Activated T-helper 17 cell treated with anti-CD3 and anti-CD28 coated beads, Interleukin-2, amount 50 U/mL, for 72 hours (primary cell): ENCODE results near the gene ARL11. TPM values are rescaled to one million over a fixed set of nuclear protein-coding genes. Genes with fewer than 3 reads are reported as not detected.

Source experiments
- ATAC-seq: fragments of 150-1000 bp; cut with Tn5 transposase; replicated peaks from 2 replicates; pipeline ENCODE4 v1.10.0; 2021; ENCODE audit warnings: mild to moderate bottlenecking, moderate library complexity
- H3K27ac Mint-ChIP-seq: one replicate; pipeline ENCODE4 v1.8.0; 2022; ENCODE audit warnings: mixed read lengths
- H3K27me3 Mint-ChIP-seq: one replicate; pipeline ENCODE4 v1.8.0; 2022; ENCODE audit warnings: mixed read lengths
- H3K36me3 Mint-ChIP-seq: one replicate; pipeline ENCODE4 v1.8.0; 2022; ENCODE audit warnings: low read depth, mild to moderate bottlenecking, mixed read lengths
- H3K4me1 Mint-ChIP-seq: one replicate; pipeline ENCODE4 v1.8.0; 2022; ENCODE audit warnings: mixed read lengths
- H3K4me3 Mint-ChIP-seq: one replicate; pipeline ENCODE4 v1.8.0; 2022; ENCODE audit warnings: mild to moderate bottlenecking, mixed read lengths
- H3K9me3 Mint-ChIP-seq: one replicate; pipeline ENCODE4 v1.8.0; 2022; ENCODE audit warnings: mixed read lengths
- total RNA-seq, 2 donors: library from RNA; stranded (reverse); gene quantifications; one replicate each; pipeline ENCODE4 v1.2.3, GENCODE V29; 2022

ARL11 gene
- total RNA-seq, 2 donors from 2014 or later, result 0.89 to 1.0 TPM

DNA sequence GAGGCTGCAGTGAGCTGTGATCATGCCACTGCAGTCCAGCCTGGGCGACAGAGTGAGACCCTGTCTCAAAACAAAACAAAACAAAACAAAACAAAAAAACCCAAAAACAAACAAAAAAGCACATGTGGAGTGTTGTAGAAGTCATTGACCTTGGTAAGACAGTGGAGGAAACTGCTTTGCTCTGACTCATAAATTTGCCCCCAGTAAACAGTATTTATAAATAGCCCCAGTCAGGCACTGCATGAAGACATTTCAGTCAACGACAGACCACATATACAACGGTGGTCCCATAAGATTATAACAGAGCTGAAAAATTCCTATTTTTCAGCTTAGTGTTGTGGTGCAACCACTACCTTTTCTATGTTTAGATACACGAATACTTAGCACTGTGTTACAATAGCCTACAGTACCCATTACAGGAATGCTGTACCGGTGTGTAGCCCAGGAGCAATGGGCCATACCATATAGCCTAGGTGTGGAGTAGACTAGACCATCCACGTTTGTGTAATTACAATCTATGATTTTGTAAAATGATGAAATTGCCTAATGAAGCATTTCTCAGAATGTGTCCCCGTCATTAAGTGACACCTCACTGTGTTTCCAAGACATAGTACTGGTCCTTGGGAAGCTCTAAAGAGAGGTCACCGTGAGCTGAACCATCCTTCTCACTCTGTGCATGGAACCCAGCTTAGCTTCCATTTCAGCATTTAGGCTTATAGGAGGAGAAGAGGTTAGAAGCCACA lies 1.1 kb downstream of the ARL11 start:
- no peaks in the 10 kb centered on the region for H3K4me1 Mint-ChIP-seq
- no peaks in the 10 kb centered on the region for H3K9me3 Mint-ChIP-seq
- no peaks in the 10 kb centered on the region for H3K27me3 Mint-ChIP-seq
- H3K27ac Mint-ChIP-seq, result no peak overlapping the region
- H3K4me3 Mint-ChIP-seq, result peak overlapping the region; percentile 83
- H3K36me3 Mint-ChIP-seq, result no peaks in the 10 kb centered on the region
- no peak for ATAC-seq

DNA sequence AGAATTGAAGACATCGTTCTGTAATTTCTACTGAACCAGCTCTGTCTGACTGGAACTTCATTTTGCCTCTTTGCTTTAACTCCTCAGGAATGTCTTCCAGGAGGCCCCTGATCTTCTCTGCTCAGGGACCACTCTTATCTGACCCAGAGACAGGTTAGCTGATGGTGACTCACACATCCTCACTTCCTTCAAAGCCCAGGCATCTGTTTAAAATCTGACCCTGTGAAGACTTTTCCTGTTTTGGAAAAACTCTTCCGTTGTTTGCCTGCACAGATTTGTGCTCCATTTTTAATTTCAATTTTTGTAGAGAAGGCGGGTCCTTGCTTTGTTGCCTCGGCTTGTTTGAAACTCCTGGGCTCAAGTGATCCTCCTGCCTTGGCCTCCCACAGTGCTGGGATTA lies 1.6 kb downstream of the ARL11 start:
- no peaks in the 10 kb centered on the region for H3K9me3 Mint-ChIP-seq
- no peaks in the 10 kb centered on the region for H3K36me3 Mint-ChIP-seq
- no peaks in the 10 kb centered on the region for H3K4me1 Mint-ChIP-seq
- H3K27me3 Mint-ChIP-seq, result no peaks in the 10 kb centered on the region
- H3K4me3 Mint-ChIP-seq, result no peak overlapping the region
- no peak overlapping the region for H3K27ac Mint-ChIP-seq
- ATAC-seq, result no peak

DNA sequence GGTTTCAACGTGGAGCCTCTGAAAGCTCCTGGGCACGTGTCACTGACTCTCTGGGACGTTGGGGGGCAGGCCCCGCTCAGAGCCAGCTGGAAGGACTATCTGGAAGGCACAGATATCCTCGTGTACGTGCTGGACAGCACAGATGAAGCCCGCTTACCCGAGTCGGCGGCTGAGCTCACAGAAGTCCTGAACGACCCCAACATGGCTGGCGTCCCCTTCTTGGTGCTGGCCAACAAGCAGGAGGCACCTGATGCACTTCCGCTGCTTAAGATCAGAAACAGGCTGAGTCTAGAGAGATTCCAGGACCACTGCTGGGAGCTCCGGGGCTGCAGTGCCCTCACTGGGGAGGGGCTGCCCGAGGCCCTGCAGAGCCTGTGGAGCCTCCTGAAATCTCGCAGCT lies 2.3 kb downstream of the ARL11 start:
- Mint-ChIP-seq H3K4me1 (no peaks in the 10 kb centered on the region), H3K4me3 (no peak overlapping the region), H3K27me3 (no peaks in the 10 kb centered on the region), H3K27ac (no peak overlapping the region), H3K9me3 (no peaks in the 10 kb centered on the region), H3K36me3 (no peaks in the 10 kb centered on the region)
- no peak for ATAC-seq

DNA sequence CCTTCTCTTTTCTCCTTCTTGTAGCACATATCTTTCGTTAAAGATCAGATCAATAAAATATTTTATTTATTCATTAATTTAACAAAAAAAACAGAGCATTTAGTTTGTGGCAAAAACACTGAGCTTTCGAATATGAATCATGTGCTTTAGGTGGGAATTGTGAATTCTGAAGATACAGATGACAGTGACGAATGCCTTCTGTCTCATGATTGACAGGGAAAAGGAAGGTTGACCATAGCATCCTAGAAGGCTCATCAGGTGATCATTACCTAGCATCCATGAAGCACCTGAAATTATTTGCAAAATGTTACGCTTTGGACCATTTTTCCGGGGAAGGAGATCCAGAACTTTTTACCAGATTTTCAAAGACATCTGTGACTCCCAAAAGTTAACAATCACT lies 3.8 kb downstream of the ARL11 start:
- no peak for ATAC-seq
- Mint-ChIP-seq H3K27ac (no peak overlapping the region), H3K4me3 (no peak overlapping the region), H3K9me3 (no peaks in the 10 kb centered on the region), H3K4me1 (no peaks in the 10 kb centered on the region), H3K36me3 (no peaks in the 10 kb centered on the region), H3K27me3 (no peaks in the 10 kb centered on the region)

DNA sequence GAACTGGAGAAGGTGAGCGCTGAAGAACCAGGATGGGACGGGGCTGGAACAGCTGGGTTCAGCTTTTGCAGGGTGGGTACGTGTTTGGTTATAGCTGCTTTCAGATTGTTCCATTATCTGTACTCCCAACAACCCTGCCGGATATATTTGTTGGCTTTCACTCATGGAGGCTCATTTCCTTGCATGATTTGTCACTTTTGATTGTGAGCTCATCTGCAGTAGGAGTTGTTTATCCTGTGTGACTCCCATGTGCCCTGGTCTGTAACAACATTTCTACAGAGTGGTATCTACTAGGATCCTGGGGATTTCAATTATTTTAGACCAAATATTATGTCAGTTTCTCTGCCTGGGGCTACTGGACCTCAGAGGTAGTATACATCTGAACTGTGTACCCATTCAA lies 5.4 kb downstream of the ARL11 start:
- no peaks in the 10 kb centered on the region for H3K4me1 Mint-ChIP-seq
- H3K4me3 Mint-ChIP-seq, result no peak overlapping the region
- no peak overlapping the region for H3K27ac Mint-ChIP-seq
- ATAC-seq, result no peak
- H3K27me3 Mint-ChIP-seq, result no peaks in the 10 kb centered on the region
- H3K36me3 Mint-ChIP-seq, result no peaks in the 10 kb centered on the region
- H3K9me3 Mint-ChIP-seq, result no peaks in the 10 kb centered on the region

DNA sequence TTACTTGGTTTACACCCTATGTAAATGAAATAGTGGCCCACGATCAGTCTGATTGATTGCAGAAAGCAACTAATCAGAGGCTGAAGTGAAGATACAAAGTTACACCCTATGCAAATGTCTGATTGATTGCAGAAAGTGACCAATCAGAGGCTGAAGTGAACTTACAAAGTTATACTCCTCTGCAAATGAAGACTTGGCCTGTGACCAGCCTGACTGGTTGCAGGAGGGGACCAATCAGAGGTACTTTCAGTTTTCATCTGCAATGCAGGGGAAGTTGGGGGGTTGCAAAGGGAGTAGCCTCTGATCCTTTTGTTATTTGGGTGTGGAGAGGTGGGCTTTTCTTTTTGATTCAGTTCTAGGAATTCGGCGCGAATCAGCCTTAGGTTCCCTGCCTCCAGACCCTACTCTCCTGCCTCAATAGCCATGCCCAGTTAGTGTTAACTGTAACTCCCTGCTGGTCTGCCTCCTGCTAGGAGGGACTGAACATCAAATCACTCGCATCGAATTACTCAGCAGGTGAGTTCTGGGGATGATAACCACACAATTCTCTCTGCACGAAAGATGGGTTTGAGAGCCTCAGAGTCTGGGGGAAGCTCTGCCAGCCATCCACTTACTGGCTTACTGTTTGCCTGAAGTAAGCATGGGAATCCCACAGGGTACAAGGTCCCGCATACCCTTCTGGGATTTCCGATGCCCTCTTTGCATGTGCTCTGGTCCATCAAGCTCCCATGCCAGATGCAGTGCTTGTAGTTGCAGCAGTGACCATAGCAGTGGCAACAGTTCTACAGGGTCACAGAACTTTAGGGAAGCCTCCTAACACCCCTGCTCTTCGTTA lies 7.5 kb downstream of the ARL11 start:
- no peak overlapping the region for H3K27ac Mint-ChIP-seq
- peak; percentile 48 for ATAC-seq
- no peaks in the 10 kb centered on the region for H3K27me3 Mint-ChIP-seq
- H3K9me3 Mint-ChIP-seq, result no peaks in the 10 kb centered on the region
- H3K36me3 Mint-ChIP-seq, result no peaks in the 10 kb centered on the region
- no peaks in the 10 kb centered on the region for H3K4me1 Mint-ChIP-seq
- peak overlapping the region; percentile 20 for H3K4me3 Mint-ChIP-seq

DNA sequence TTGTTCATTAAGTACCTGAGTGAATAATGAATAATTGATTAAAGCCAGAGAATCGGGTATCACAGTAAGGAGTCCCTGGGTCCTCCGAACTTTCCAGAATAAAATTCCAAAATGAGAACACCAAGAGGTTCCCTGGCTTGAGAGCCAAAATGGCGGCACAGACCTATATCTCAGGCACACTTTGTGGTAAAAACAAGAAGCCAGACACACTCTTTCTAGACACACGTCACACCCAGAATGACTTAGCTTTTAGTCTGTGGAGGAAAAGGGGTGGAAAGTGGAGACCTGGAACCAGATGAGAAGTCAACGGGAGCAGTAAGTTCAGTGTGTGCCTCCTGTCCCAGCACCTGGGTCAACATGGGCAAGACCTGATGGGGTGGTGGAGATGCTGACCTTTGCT lies 8.4 kb downstream of the ARL11 start:
- ATAC-seq, result no peak
- H3K36me3 Mint-ChIP-seq, result no peaks in the 10 kb centered on the region
- H3K27me3 Mint-ChIP-seq, result no peaks in the 10 kb centered on the region
- peak overlapping the region; percentile 20 for H3K4me3 Mint-ChIP-seq
- H3K4me1 Mint-ChIP-seq, result no peaks in the 10 kb centered on the region
- H3K9me3 Mint-ChIP-seq, result no peaks in the 10 kb centered on the region
- H3K27ac Mint-ChIP-seq, result no peak overlapping the region

DNA sequence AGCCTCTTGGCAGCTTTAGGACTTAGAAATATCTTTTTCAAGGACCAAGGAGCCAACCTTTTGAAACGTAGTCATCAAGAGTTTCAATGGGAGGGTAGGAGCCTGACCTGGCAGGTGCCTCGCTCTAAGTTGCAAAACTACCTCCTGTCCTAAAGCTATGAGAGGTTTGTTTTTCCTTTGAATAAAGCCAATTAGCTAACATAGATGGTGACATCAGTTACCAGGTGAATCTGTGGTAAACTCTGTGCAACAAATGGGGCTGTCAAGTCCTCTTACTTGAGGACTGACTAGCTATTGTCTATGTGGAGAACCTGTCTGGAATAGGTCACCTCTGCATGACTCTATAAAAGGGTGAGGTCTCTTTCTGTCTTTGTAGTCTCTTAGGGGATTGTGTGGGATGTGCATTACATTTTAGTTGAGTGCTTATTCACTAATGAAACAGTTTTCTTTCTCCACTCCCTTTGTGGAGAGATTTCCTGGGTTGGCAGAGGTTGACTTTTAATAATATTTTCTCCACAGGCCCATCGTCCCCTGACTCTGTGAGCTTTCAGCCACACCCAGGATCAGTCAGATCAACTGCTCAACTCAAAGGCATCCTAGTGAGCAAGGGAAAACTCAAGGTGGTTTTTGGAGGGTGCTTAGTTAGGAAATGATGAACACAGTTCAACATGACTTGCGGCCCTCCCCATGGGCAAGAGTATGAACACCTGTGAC lies 9.9 kb downstream of the ARL11 start:
- Mint-ChIP-seq H3K9me3 (no peaks in the 10 kb centered on the region), H3K27ac (no peak overlapping the region)

DNA sequence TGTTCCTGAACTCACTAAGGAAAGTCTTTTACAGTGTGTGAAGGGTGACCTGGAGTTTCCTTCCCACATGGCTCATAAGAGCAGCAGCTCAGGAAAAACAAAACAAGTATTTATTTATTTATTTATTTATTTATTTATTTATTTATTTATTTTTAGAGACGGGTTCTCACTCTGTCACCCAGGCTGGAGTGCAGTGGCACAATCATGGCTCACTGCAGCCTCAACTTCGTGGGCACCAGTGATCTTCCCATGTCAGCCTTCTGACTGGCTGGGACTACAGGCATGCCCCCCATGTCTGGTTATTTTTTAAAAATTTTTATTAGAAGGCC lies 10.4 kb downstream of the ARL11 start:
- no peaks in the 10 kb centered on the region for H3K27me3 Mint-ChIP-seq
- H3K4me1 Mint-ChIP-seq, result no peaks in the 10 kb centered on the region
- H3K4me3 Mint-ChIP-seq, result no peak overlapping the region
- H3K9me3 Mint-ChIP-seq, result no peaks in the 10 kb centered on the region
- no peak overlapping the region for H3K27ac Mint-ChIP-seq
- H3K36me3 Mint-ChIP-seq, result no peaks in the 10 kb centered on the region
- no peak for ATAC-seq

More for the DNA sequence above, 9.9 kb downstream of the ARL11 start:
- Mint-ChIP-seq H3K36me3 (no peaks in the 10 kb centered on the region), H3K27me3 (no peaks in the 10 kb centered on the region), H3K4me1 (no peaks in the 10 kb centered on the region), H3K4me3 (no peak overlapping the region)
- ATAC-seq, result no peak

DNA sequence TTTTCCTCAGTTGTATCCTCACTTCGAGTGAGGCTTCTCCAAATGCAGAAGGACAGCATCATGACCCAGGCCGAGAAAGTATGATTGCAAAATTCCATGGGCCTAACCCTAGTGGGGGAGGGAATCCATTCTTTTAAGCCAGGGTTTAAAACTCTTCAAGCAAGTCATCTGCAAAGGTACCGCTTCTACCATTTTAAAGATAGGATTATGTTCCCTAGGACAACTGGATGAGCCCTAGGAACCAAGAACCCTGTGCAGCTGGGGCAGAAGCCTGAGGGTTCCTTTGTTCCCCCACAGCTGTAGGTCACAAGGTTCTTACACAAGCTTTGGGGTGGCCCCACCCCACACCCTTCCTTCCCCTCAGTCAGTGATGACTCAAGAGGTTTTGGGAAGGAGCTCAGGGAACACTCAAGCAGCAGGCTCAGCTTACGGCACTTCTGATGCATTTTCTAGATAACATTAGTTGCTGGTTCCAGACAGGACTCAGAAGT lies 13.5 kb downstream of the ARL11 start:
- H3K36me3 Mint-ChIP-seq, result no peaks in the 10 kb centered on the region
- H3K4me3 Mint-ChIP-seq, result no peak overlapping the region
- no peak overlapping the region for H3K27ac Mint-ChIP-seq
- peaks cover 5% of the 10 kb centered on the region for H3K4me1 Mint-ChIP-seq
- no peak for ATAC-seq
- H3K9me3 Mint-ChIP-seq, result no peaks in the 10 kb centered on the region
- H3K27me3 Mint-ChIP-seq, result no peaks in the 10 kb centered on the region

DNA sequence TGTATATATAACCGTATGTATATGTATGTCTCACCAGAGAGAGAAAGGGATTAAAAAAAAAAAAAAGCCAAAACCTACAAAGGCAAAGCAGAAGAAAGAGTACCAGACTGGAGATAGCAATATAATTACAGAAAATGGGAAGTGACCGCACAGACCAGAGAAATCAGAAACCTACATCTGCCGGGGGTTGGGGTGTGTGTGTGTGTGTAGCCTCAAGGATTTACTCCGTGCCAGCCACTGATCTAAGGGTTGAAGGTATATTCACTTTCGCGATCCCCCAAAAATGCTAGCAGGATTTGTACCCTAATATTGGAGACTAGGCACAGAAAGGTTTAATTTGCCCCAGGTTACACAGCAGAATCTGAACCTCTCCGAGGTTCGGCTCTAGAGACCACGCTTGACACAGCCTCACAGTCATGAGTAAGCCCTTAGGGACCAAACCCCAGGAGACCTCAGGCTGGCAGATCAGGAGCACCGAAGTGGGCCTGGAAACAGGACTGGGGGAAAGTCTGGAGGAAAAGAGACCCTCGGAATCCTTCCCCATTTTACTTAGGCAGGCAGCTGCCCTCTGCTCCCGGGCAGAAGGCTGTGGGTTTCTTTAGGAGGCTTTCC lies 14.8 kb downstream of the ARL11 start:
- Mint-ChIP-seq H3K27me3 (no peaks in the 10 kb centered on the region), H3K4me3 (no peak overlapping the region), H3K4me1 (peaks cover 5% of the 10 kb centered on the region), H3K36me3 (no peaks in the 10 kb centered on the region), H3K27ac (no peak overlapping the region), H3K9me3 (no peaks in the 10 kb centered on the region)
- no peak for ATAC-seq

DNA sequence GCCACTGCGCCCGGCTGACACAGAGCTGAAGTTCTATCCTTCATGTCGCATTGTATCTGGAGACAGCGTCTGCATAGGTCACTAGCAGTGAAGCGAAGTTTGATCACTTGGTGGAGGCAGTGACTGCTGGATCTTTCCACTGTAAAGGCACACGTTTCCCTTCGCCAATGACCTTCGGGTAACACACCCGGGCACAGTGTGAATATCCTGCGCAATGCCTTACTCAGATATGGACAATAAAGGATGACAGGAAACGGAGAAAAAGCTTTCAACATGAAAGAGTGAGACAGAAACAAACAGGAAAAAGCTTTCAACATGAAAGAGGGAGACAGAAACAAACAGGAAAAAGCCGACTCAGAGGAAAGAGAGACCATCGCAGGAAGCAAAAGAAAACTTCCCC lies 17.1 kb downstream of the ARL11 start:
- Mint-ChIP-seq H3K4me3 (peak overlapping the region; percentile 7), H3K27ac (peak overlapping the region; percentile 23), H3K4me1 (peaks cover 5% of the 10 kb centered on the region), H3K9me3 (no peaks in the 10 kb centered on the region), H3K36me3 (no peaks in the 10 kb centered on the region), H3K27me3 (no peaks in the 10 kb centered on the region)
- peak; percentile 18 for ATAC-seq

DNA sequence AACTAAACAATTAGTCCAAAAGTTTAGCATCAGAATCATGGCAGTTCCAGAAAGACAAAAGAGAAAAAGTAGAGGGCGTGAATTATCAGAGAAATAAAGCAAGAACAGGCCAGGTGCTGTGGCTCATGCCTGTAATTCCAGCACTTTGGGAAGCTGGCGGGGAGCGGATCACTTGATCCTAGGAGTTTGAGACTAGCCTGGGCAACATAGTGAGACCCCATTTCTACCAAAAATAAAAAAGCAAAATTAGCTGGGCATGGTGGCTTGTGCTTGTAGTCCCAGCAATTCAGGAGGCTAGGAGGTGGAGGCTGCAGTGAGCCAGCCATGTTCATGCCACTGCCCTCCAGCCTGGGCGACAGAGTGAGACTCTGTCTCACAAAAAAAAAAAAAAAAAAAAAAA lies 18.4 kb downstream of the ARL11 start:
- no peak overlapping the region for H3K27ac Mint-ChIP-seq
- no peaks in the 10 kb centered on the region for H3K27me3 Mint-ChIP-seq

DNA sequence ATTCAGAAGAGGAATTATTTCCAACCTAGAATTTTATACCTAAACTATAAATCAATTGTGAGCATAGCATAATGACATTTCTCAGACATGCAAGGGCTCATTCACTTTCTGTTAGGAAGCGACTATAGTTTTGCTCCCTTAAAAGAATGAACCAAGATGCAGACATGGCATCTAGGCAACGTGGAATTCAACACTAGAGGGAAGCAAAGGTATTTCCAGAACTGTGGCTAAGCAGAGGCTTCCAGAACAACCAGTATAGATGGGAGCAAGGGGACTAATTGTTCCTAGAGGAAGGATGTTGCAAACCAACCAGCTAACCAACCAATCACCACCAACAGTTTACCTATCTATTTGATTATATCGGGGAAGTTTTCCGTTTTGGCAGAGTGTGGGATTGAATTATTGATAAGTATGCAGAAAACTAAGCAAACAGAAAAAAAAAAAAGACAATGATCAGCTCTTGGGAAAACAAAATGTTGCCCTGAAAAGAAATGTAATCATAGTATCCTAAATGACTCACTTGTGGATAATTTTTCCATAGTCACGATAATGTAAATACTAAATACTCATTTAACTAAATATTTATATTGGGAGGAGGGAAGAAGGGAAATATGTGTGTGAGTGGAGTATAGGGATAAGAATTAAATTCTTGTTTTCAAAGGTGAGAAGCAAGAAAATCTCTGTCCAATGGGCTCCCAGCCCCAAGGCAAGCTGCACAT lies 21.1 kb downstream of the ARL11 start:
- no peak overlapping the region for H3K27ac Mint-ChIP-seq
- H3K27me3 Mint-ChIP-seq, result no peaks in the 10 kb centered on the region
- no peaks in the 10 kb centered on the region for H3K9me3 Mint-ChIP-seq
- H3K4me1 Mint-ChIP-seq, result peaks cover 5% of the 10 kb centered on the region
- ATAC-seq, result no peak
- no peaks in the 10 kb centered on the region for H3K36me3 Mint-ChIP-seq
- H3K4me3 Mint-ChIP-seq, result no peak overlapping the region

More for the DNA sequence above, 18.4 kb downstream of the ARL11 start:
- ATAC-seq, result no peak
- no peaks in the 10 kb centered on the region for H3K9me3 Mint-ChIP-seq
- no peaks in the 10 kb centered on the region for H3K36me3 Mint-ChIP-seq
- H3K4me1 Mint-ChIP-seq, result peaks cover 5% of the 10 kb centered on the region
- no peak overlapping the region for H3K4me3 Mint-ChIP-seq
